H1 (cell line): ENCODE results near the gene THADA.

Experiments
- EZH2 ChIP-seq: fragments of 200-600 bp; sonication (generic); IDR thresholded peaks from 2 replicates; pipeline ENCODE4 v1.7.1; 2012; ENCODE audit warnings: low read depth, mild to moderate bottlenecking, moderate library complexity, low read length, inconsistent platforms; ENCODE audit not compliant: severe bottlenecking
- POLR2AphosphoS5 ChIP-seq: IDR thresholded peaks from 2 replicates; pipeline ENCODE4 v1.6.1; 2011; ENCODE audit warnings: low read depth, low read length
- RFX5 ChIP-seq: IDR thresholded peaks from 2 replicates; pipeline ENCODE4 v1.6.1; 2011; ENCODE audit warnings: low read depth, low read length, improper control_type of control experiment, borderline replicate concordance
- SIRT6 ChIP-seq: IDR thresholded peaks from one replicate; pipeline ENCODE4 v1.7.1; 2012; ENCODE audit warnings: low read length, inconsistent platforms
- SRF ChIP-seq: IDR thresholded peaks from 2 replicates; pipeline ENCODE4 v1.6.1; 2011; ENCODE audit warnings: mild to moderate bottlenecking, low read depth, low read length, moderate library complexity
- TF ChIP-seq, protein P1 (sequence below), 3 experiments: IDR thresholded peaks; 1 replicate in 2 of 3; 2 replicates in 1 of 3; pipeline versions ENCODE4 v1.5.1 to v1.6.1; 2011; ENCODE audit warnings: low read length in 3 of 3, mild to moderate bottlenecking in 3 of 3, inconsistent platforms in 2 of 3, low read depth in 1 of 3, moderate library complexity in 1 of 3; ENCODE audit not compliant: insufficient read depth in 1 of 3; ENCODE audit errors: control extremely low read depth in 1 of 3

DNA sequence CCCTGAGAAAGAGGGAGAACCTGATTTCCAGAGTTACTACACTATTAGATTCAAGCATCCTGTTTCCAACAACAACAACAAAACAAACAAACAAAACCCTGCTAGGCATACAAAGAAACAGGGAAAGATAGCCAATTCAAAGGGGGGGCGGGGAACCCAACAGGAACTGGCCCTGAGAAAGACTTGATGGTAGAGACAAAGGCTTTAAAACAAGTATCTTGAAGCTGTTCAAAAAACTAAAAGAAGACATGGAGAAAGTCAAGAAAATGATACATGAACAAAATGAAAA is 147.1 kb downstream of the THADA start:
- TF ChIP-seq EZH2 = no peak
- TF ChIP-seq, protein P1, sequence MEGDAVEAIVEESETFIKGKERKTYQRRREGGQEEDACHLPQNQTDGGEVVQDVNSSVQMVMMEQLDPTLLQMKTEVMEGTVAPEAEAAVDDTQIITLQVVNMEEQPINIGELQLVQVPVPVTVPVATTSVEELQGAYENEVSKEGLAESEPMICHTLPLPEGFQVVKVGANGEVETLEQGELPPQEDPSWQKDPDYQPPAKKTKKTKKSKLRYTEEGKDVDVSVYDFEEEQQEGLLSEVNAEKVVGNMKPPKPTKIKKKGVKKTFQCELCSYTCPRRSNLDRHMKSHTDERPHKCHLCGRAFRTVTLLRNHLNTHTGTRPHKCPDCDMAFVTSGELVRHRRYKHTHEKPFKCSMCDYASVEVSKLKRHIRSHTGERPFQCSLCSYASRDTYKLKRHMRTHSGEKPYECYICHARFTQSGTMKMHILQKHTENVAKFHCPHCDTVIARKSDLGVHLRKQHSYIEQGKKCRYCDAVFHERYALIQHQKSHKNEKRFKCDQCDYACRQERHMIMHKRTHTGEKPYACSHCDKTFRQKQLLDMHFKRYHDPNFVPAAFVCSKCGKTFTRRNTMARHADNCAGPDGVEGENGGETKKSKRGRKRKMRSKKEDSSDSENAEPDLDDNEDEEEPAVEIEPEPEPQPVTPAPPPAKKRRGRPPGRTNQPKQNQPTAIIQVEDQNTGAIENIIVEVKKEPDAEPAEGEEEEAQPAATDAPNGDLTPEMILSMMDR (IDR thresholded peaks at IDR 0.05; ENCODE audit: control extremely low read depth in 1 of 3, insufficient read depth in 1 of 3, low read depth in 1 of 3, low read length in 3 of 3) = no peak
- TF ChIP-seq RFX5 = no peak
- TF ChIP-seq SRF = no peak
- no peak for TF ChIP-seq POLR2AphosphoS5
- TF ChIP-seq SIRT6 = no peak
